Panc1 (cell line): ENCODE results near the gene MPI.

Source experiments
- POLR2AphosphoS5 ChIP-seq: IDR thresholded peaks from 2 replicates; pipeline ENCODE4 v1.6.1; 2012; ENCODE audit warnings: mild to moderate bottlenecking, low read depth, low read length, moderate library complexity
- SIN3A ChIP-seq: IDR thresholded peaks from 2 replicates; pipeline ENCODE4 v1.6.1; 2012; ENCODE audit warnings: low read depth, mild to moderate bottlenecking, low read length, moderate library complexity, borderline replicate concordance; ENCODE audit not compliant: insufficient read depth
- TF ChIP-seq, protein P1 (sequence below): fragments of 450-650 bp; IDR thresholded peaks from 2 replicates; pipeline ENCODE4 v1.5.1; 2017; ENCODE audit warnings: mild to moderate bottlenecking

DNA sequence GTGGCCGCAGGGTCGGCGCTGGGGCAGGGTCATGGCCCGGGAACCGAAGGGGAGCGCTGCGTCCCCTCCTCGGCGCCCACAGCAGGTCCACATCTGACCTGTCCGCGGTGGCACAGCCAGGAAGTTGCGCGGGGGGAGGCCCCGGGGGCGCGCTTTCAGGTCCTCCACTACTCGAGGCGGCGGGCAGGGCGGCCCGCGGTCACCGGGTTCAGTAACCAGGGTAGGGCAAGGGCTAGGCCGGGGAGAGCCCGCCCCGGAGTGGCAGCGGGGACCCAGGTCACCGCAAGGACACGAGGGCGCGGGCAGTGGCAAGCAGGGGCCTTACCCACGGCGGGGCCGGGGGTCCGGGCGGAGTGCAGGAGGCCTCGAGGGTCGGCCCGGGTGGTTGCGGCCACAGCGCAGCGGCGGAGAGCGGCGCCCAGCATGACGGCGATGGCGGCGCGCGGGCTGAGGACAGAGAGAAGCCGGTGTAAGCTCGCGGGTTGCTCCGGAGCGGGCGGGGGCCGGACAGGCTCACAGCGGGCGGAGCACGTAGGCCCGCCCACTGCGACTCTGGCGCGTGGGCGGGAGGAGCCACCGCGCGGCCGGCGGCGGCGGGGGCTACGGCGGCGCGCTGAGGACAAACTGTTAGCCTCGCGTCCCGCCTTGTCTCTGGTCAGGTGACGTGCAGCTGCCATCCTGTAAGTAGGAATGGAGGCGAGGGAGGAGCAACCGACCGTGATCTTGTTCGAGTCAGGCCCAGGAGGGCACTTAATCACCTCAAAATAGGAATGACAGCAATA lies 47.9 kb downstream of the MPI start, which contains the start of gene COX5A:
- TF ChIP-seq, protein P1, sequence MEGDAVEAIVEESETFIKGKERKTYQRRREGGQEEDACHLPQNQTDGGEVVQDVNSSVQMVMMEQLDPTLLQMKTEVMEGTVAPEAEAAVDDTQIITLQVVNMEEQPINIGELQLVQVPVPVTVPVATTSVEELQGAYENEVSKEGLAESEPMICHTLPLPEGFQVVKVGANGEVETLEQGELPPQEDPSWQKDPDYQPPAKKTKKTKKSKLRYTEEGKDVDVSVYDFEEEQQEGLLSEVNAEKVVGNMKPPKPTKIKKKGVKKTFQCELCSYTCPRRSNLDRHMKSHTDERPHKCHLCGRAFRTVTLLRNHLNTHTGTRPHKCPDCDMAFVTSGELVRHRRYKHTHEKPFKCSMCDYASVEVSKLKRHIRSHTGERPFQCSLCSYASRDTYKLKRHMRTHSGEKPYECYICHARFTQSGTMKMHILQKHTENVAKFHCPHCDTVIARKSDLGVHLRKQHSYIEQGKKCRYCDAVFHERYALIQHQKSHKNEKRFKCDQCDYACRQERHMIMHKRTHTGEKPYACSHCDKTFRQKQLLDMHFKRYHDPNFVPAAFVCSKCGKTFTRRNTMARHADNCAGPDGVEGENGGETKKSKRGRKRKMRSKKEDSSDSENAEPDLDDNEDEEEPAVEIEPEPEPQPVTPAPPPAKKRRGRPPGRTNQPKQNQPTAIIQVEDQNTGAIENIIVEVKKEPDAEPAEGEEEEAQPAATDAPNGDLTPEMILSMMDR = no peak
- 0 out of 2 replicates have a peak, but pooled peaks have one; percentile 67 for TF ChIP-seq SIN3A
- peak; percentile 82 for TF ChIP-seq POLR2AphosphoS5
